ENCODE measurements around the gene ANAPC4.

The ANAPC4 gene

DNA sequence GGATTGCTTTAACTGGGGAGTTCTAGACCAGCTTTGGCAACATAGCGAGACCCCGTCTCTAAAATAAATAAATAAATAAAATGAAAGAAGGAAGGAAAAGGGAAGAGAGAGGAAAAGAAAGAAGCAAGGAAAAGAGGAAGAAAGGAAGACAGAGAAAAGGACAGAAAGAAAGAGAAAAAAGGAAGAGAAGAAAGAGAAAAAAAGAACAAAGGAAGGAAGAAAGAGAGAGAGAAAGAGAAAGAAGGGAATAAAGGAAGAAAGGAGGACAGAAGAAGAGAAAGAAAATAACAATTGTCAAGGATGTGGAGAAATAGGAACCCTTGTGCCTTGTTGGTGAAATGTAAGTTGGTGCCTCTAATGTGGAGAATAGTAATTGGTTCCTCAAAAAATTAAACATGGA lies 74.6 kb downstream of the ANAPC4 start:
- no peaks in the 10 kb centered on the region for H3F3A ChIP-seq (ENCODE audit: insufficient read depth, low read length)
- H3K27me3 ChIP-seq (ENCODE audit: insufficient read depth, low read length) = no peaks in the 10 kb centered on the region
- H3K9ac ChIP-seq (ENCODE audit: low read length) = no peak overlapping the region
- no peaks in the 10 kb centered on the region for H3K9me3 ChIP-seq (ENCODE audit: low read length)
- no peak overlapping the region for H2AFZ ChIP-seq (ENCODE audit: low read length)
- no peak overlapping the region for H3K27ac ChIP-seq (ENCODE audit: low read depth, low read length, poor library complexity, severe bottlenecking)
- H3K9me2 ChIP-seq (ENCODE audit: low read depth, low read length) = no peaks in the 10 kb centered on the region
- no peaks in the 10 kb centered on the region for H4K20me1 ChIP-seq (ENCODE audit: insufficient read depth, low read length)
- TF ChIP-seq EZH2 (IDR thresholded peaks at IDR 0.05; ENCODE audit: borderline replicate concordance, low read length) = no peak
- H3K4me1 ChIP-seq (ENCODE audit: insufficient read depth, low read length, severe bottlenecking) = no peaks in the 10 kb centered on the region
- no peaks in the 10 kb centered on the region for H3K79me2 ChIP-seq (ENCODE audit: insufficient read depth, low read length)
- no peak overlapping the region for H3K4me2 ChIP-seq (ENCODE audit: low read length)
- no peaks in the 10 kb centered on the region for H3K36me3 ChIP-seq (ENCODE audit: insufficient read depth, low read length)
- no peak overlapping the region for H3K4me3 ChIP-seq (ENCODE audit: low read depth, low read length, poor library complexity, severe bottlenecking)

- H4K20me1 ChIP-seq (ENCODE audit: insufficient read depth, low read length) = no peaks in the 10 kb centered on the region
- no peak overlapping the region for H3K27ac ChIP-seq (ENCODE audit: low read depth, low read length, poor library complexity, severe bottlenecking)
- H3K27me3 ChIP-seq (ENCODE audit: insufficient read depth, low read length) = no peaks in the 10 kb centered on the region
- H3K9me3 ChIP-seq (ENCODE audit: low read length) = no peaks in the 10 kb centered on the region
- H3K9ac ChIP-seq (ENCODE audit: low read length) = no peak overlapping the region
- no peaks in the 10 kb centered on the region for H3K36me3 ChIP-seq (ENCODE audit: insufficient read depth, low read length)
- no peaks in the 10 kb centered on the region for H3K79me2 ChIP-seq (ENCODE audit: insufficient read depth, low read length)
- no peak overlapping the region for H3K4me3 ChIP-seq (ENCODE audit: low read depth, low read length, poor library complexity, severe bottlenecking)
- H3F3A ChIP-seq (ENCODE audit: insufficient read depth, low read length) = no peaks in the 10 kb centered on the region
- H3K9me2 ChIP-seq (ENCODE audit: low read depth, low read length) = no peaks in the 10 kb centered on the region
- H3K4me1 ChIP-seq (ENCODE audit: insufficient read depth, low read length, severe bottlenecking) = no peaks in the 10 kb centered on the region
- no peak for TF ChIP-seq CTCF (IDR thresholded peaks at IDR 0.05; ENCODE audit: low read length)
- TF ChIP-seq EZH2 (IDR thresholded peaks at IDR 0.05; ENCODE audit: borderline replicate concordance, low read length) = no peak
- H2AFZ ChIP-seq (ENCODE audit: low read length) = no peak overlapping the region
- no peak overlapping the region for H3K4me2 ChIP-seq (ENCODE audit: low read length)
These were observed 75.0 kb downstream of the ANAPC4 start for GRCh38 chr4:25452081-25452480.

DNA sequence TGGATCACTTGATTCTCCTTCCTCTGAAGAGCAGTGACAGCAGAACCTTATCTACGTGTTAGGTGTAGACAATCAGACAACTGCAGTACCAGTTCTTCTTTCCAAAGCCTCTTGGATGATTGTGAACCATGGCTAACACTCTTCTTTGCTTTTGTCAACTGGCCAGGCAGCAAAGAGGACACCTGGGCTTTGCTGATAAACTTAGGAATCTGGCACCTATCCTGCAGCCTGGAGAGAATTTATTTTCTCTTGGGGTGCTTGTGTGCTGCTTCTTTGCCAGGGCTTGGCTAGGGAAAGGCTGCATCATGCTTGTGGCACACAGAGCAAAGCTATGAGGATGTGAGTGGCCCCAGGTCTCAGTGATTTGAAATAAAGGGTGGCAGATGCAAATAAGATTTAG lies 77.4 kb downstream of the ANAPC4 start:
- no peak overlapping the region for H3K27ac ChIP-seq (ENCODE audit: low read depth, low read length, poor library complexity, severe bottlenecking)
- no peaks in the 10 kb centered on the region for H3K4me1 ChIP-seq (ENCODE audit: insufficient read depth, low read length, severe bottlenecking)
- no peaks in the 10 kb centered on the region for H4K20me1 ChIP-seq (ENCODE audit: insufficient read depth, low read length)
- no peak overlapping the region for H3K4me2 ChIP-seq (ENCODE audit: low read length)
- no peak overlapping the region for H3K9ac ChIP-seq (ENCODE audit: low read length)
- no peaks in the 10 kb centered on the region for H3K9me3 ChIP-seq (ENCODE audit: low read length)
- no peak overlapping the region for H3K4me3 ChIP-seq (ENCODE audit: low read depth, low read length, poor library complexity, severe bottlenecking)
- H2AFZ ChIP-seq (ENCODE audit: low read length) = no peak overlapping the region
- H3K36me3 ChIP-seq (ENCODE audit: insufficient read depth, low read length) = no peaks in the 10 kb centered on the region
- H3K27me3 ChIP-seq (ENCODE audit: insufficient read depth, low read length) = no peaks in the 10 kb centered on the region
- H3F3A ChIP-seq (ENCODE audit: insufficient read depth, low read length) = no peaks in the 10 kb centered on the region
- H3K9me2 ChIP-seq (ENCODE audit: low read depth, low read length) = no peaks in the 10 kb centered on the region
- TF ChIP-seq EZH2 (IDR thresholded peaks at IDR 0.05; ENCODE audit: borderline replicate concordance, low read length) (no peak), CTCF (IDR thresholded peaks at IDR 0.05; ENCODE audit: low read length) (no peak)
- H3K79me2 ChIP-seq (ENCODE audit: insufficient read depth, low read length) = no peaks in the 10 kb centered on the region

GRCh38 chr4:25457053-25457715 lies 80.1 kb downstream of the ANAPC4 start:
- no peaks in the 10 kb centered on the region for H4K20me1 ChIP-seq (ENCODE audit: insufficient read depth, low read length)
- no peak overlapping the region for H3K4me2 ChIP-seq (ENCODE audit: low read length)
- no peak overlapping the region for H2AFZ ChIP-seq (ENCODE audit: low read length)
- no peak overlapping the region for H3K27ac ChIP-seq (ENCODE audit: low read depth, low read length, poor library complexity, severe bottlenecking)
- H3K36me3 ChIP-seq (ENCODE audit: insufficient read depth, low read length) = no peaks in the 10 kb centered on the region
- H3K9me3 ChIP-seq (ENCODE audit: low read length) = no peaks in the 10 kb centered on the region
- no peak overlapping the region for H3K9ac ChIP-seq (ENCODE audit: low read length)
- H3K9me2 ChIP-seq (ENCODE audit: low read depth, low read length) = no peaks in the 10 kb centered on the region
- no peaks in the 10 kb centered on the region for H3K4me1 ChIP-seq (ENCODE audit: insufficient read depth, low read length, severe bottlenecking)
- H3K4me3 ChIP-seq (ENCODE audit: low read depth, low read length, poor library complexity, severe bottlenecking) = no peak overlapping the region
- TF ChIP-seq CTCF (IDR thresholded peaks at IDR 0.05; ENCODE audit: low read length) = no peak
- TF ChIP-seq EZH2 (IDR thresholded peaks at IDR 0.05; ENCODE audit: borderline replicate concordance, low read length) = no peak
- no peaks in the 10 kb centered on the region for H3K79me2 ChIP-seq (ENCODE audit: insufficient read depth, low read length)
- no peaks in the 10 kb centered on the region for H3F3A ChIP-seq (ENCODE audit: insufficient read depth, low read length)
- no peaks in the 10 kb centered on the region for H3K27me3 ChIP-seq (ENCODE audit: insufficient read depth, low read length)

All from OCI-LY1 (cell line).